GM12891 (cell line): Measurements from ENCODE around the gene BLTP1.

Experiments
- POLR2A ChIP-seq: IDR thresholded peaks from 2 replicates; pipeline ENCODE4 v1.6.1; 2011; ENCODE audit warnings: low read depth, low read length, control low read depth
- POLR2AphosphoS5 ChIP-seq: IDR thresholded peaks from 2 replicates; pipeline ENCODE4 v1.6.1; 2011; ENCODE audit warnings: low read depth, low read length, control low read depth
- TAF1 ChIP-seq: IDR thresholded peaks from 2 replicates; pipeline ENCODE4 v1.6.1; 2011; ENCODE audit warnings: low read depth, low read length, control low read depth

DNA sequence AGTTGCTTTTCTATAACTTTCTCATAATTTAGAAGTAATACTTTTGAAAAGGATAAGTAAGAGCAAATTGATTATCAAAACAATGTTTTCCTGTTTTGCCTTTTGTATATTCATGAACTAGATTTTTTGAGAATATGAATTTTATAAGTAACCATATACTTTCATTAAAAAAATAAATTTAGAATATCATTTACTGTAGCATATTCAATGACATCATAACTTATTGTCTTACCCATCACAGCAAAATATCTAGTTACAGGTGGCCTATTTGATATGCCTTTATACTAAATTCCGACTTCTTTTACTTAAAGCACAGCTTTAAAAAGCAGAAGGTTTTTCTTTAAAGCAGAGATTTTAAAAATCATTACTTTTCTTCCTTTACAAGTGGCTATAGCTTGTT, 20.1 kb downstream of the BLTP1 start:
- TF ChIP-seq POLR2AphosphoS5 (no peak), POLR2A (no peak), TAF1 (no peak)
